CD14-positive monocyte (primary cell): ENCODE results near the gene BLTP3B. TPM values are rescaled to one million over a fixed set of nuclear protein-coding genes. Genes with fewer than 3 reads are reported as not detected.

Experiments
- DNase-seq, 3 donors: peaks; one replicate each; pipeline ENCODE4 v3.0.0-alpha.2; 2011 to 2022
- H2AFZ ChIP-seq: 2 replicates; pipeline ENCODE4 v1.6.0; 2012; ENCODE audit warnings: mild to moderate bottlenecking, low read depth, low read length, inconsistent platforms; ENCODE audit not compliant: insufficient read depth, poor library complexity, severe bottlenecking
- H3K27ac ChIP-seq, 2 donors: 1 replicate in 1 of 2; 2 replicates in 1 of 2; pipeline ENCODE4 v1.5.1; 2012 to 2013; ENCODE audit warnings: low read length in 2 of 2, control low read depth in 1 of 2, inconsistent platforms in 1 of 2, low read depth in 1 of 2, mild to moderate bottlenecking in 1 of 2
- H3K27me3 ChIP-seq, 2 donors: one replicate each; pipeline versions ENCODE4 v1.6.0 to v1.6.1; 2011 to 2013; ENCODE audit warnings: low read length in 2 of 2; ENCODE audit not compliant: control insufficient read depth in 2 of 2, insufficient read depth in 2 of 2
- H3K36me3 ChIP-seq, 2 donors: replicated peaks in 1 of 2; 1 replicate in 1 of 2; 2 replicates in 1 of 2; pipeline versions ENCODE4 v1.5.1 to v1.6.1; 2012 to 2013; ENCODE audit warnings: low read length in 2 of 2, control low read depth in 1 of 2, inconsistent platforms in 1 of 2, mild to moderate bottlenecking in 1 of 2; ENCODE audit not compliant: insufficient read depth in 2 of 2, control insufficient read depth in 1 of 2
- H3K4me1 ChIP-seq, 2 donors: 1 replicate in 1 of 2; 2 replicates in 1 of 2; pipeline versions ENCODE4 v1.5.1 to v1.6.1; 2012 to 2013; ENCODE audit warnings: low read length in 2 of 2, control low read depth in 1 of 2, inconsistent platforms in 1 of 2, mild to moderate bottlenecking in 1 of 2, moderate library complexity in 1 of 2; ENCODE audit not compliant: insufficient read depth in 2 of 2, control insufficient read depth in 1 of 2
- H3K4me2 ChIP-seq: replicated peaks from 2 replicates; pipeline ENCODE3; 2012; ENCODE audit warnings: low read length, moderate library complexity, mild to moderate bottlenecking; ENCODE audit not compliant: poor library complexity, severe bottlenecking; ENCODE audit errors: extremely low read depth
- H3K4me3 ChIP-seq, 3 experiments: fragments of 200-600 bp in 1 of 3; sonication (generic) in 1 of 3; replicated peaks in 1 of 3; 1 replicate in 2 of 3; 2 replicates in 1 of 3; pipeline ENCODE4 v1.5.1; 2011 to 2013; ENCODE audit warnings: low read length in 3 of 3, mild to moderate bottlenecking in 3 of 3, control low read depth in 2 of 3, low read depth in 2 of 3, inconsistent platforms in 1 of 3, moderate library complexity in 1 of 3
- H3K79me2 ChIP-seq: 2 replicates; pipeline ENCODE4 v1.6.0; 2012; ENCODE audit warnings: mild to moderate bottlenecking, control low read depth, inconsistent platforms, low read length, moderate library complexity; ENCODE audit not compliant: insufficient read depth
- H3K9ac ChIP-seq: 2 replicates; pipeline ENCODE4 v1.6.0; 2017; ENCODE audit warnings: low read length, mild to moderate bottlenecking; ENCODE audit not compliant: insufficient read depth, poor library complexity, severe bottlenecking
- H3K9me3 ChIP-seq, 2 donors: replicated peaks in 1 of 2; 1 replicate in 1 of 2; 2 replicates in 1 of 2; pipeline versions ENCODE4 v1.5.1 to v1.6.1; 2012 to 2013; ENCODE audit warnings: low read length in 2 of 2, control low read depth in 1 of 2; ENCODE audit not compliant: control insufficient read depth in 1 of 2, insufficient read depth in 1 of 2
- H4K20me1 ChIP-seq: 2 replicates; pipeline ENCODE4 v1.6.0; 2012; ENCODE audit warnings: mild to moderate bottlenecking, low read length, control low read depth, moderate library complexity; ENCODE audit not compliant: insufficient read depth
- H3K27ac Mint-ChIP-seq, 7 donors: one replicate each; pipeline ENCODE4 v1.8.0; 2020; ENCODE audit warnings: mild to moderate bottlenecking in 7 of 7, mixed read lengths in 7 of 7, moderate library complexity in 6 of 7, inconsistent platforms in 2 of 7
- H3K27me3 Mint-ChIP-seq, 3 donors: one replicate each; pipeline ENCODE4 v1.8.0; 2021 to 2022; ENCODE audit warnings: low read depth in 3 of 3, mild to moderate bottlenecking in 3 of 3, mixed read lengths in 3 of 3, moderate library complexity in 3 of 3, inconsistent platforms in 1 of 3
- H3K36me3 Mint-ChIP-seq, 2 donors: one replicate each; pipeline ENCODE4 v1.8.0; 2020; ENCODE audit warnings: mixed read lengths in 2 of 2, inconsistent platforms in 1 of 2, mild to moderate bottlenecking in 1 of 2
- H3K4me1 Mint-ChIP-seq: one replicate; pipeline ENCODE4 v1.8.0; 2020; ENCODE audit warnings: mild to moderate bottlenecking, mixed read lengths
- H3K4me3 Mint-ChIP-seq, 2 donors: one replicate each; pipeline ENCODE4 v1.8.0; 2020; ENCODE audit warnings: mild to moderate bottlenecking in 2 of 2, mixed read lengths in 2 of 2, moderate library complexity in 1 of 2
- H3K9me3 Mint-ChIP-seq, 7 donors: one replicate each; pipeline ENCODE4 v1.8.0; 2020 to 2022; ENCODE audit warnings: mixed read lengths in 7 of 7, mild to moderate bottlenecking in 6 of 7, moderate library complexity in 6 of 7, inconsistent platforms in 2 of 7
- WGBS: methylation state at CpG from one replicate; pipeline ENCODE4 v1.1.5; 2013; ENCODE audit warnings: missing lambda C conversion rate; ENCODE audit not compliant: insufficient coverage; 5-methylcytosine and 5-hydroxymethylcytosine counted together
- intact Hi-C, 2 donors: fragments of 100-400 bp; cut with micrococcal nuclease; formaldehyde crosslinking; loops; one replicate each; pipeline versions ENCODE4 v1.15.0 to v1.15.1; 2023
- polyA plus RNA-seq, 3 donors: library from polyadenylated mRNA; depleted of rRNA in 1 of 3; unstranded in 2 of 3; stranded (reverse) in 1 of 3; fragments of 300-500 nt in 2 of 3; fragments of >200 nt in 1 of 3; fragmentation: Illumina TruSeq in 2 of 3; gene quantifications; 1 replicate in 2 of 3; 2 replicates in 1 of 3; pipeline ENCODE4 v1.2.3, GENCODE V29; 2012 to 2021
- TF ChIP-seq, protein P1 (sequence below): fragments of 200-600 bp; IDR thresholded peaks from one replicate; pipeline ENCODE4 v1.8.0; 2022; ENCODE audit warnings: antibody characterized with exemption, mild to moderate bottlenecking

BLTP3B gene
- polyA plus RNA-seq, 3 donors = 22.0 to 42.5 (median 33.4) TPM

DNA sequence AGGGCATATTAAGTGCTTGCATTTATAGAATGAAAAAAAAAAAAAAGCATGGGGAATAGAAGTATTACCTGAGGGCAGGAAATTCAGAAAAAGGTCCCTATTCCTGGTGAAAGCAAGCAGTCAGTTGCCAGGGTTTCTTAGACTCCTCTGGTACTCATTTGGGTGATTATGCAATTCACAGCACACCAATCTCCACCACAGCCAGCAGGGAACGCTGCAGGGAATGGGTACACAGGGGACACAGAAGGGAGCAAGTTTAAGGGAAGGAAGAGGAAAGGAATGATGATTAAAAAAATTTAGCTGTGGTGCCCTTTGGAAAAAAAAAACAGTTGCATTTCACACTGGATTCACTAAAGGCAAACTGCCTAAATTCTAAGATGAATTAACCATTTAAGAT, 14.2 kb downstream of the BLTP3B start:
- H3K27ac Mint-ChIP-seq = peak overlapping the region; percentile 75 to 96 (median 92)
- WGBS = no CpG with 5 or more reads among the region's 1 CpG
- H3K36me3 Mint-ChIP-seq = peaks cover 4 to 16% of the 10 kb centered on the region in 2 donors
- peaks cover 0 to 2% (median 0%) of the 10 kb centered on the region in 3 donors for H3K27me3 Mint-ChIP-seq
- peaks cover 44 to 58% of the 10 kb centered on the region in 2 donors for H3K4me1 ChIP-seq
- intact Hi-C loops = no loop called here
- peak overlapping the region; percentile 67 for H3K4me2 ChIP-seq
- peaks cover 92% of the 10 kb centered on the region for H3K79me2 ChIP-seq
- peaks cover 3 to 8% (median 5%) of the 10 kb centered on the region in 7 donors for H3K9me3 Mint-ChIP-seq
- H3K4me1 Mint-ChIP-seq = peaks cover 68% of the 10 kb centered on the region
- peak overlapping the region in 2 of 3 experiments; percentile 12 to 59 for H3K4me3 ChIP-seq
- H3K9ac ChIP-seq = no peak overlapping the region
- H3K9me3 ChIP-seq = peaks cover 0 to 7% of the 10 kb centered on the region in 2 donors
- peak overlapping the region; percentile 45 to 77 for H3K27ac ChIP-seq
- H3K36me3 ChIP-seq = no peaks in the 10 kb centered on the region
- TF ChIP-seq, protein P1, sequence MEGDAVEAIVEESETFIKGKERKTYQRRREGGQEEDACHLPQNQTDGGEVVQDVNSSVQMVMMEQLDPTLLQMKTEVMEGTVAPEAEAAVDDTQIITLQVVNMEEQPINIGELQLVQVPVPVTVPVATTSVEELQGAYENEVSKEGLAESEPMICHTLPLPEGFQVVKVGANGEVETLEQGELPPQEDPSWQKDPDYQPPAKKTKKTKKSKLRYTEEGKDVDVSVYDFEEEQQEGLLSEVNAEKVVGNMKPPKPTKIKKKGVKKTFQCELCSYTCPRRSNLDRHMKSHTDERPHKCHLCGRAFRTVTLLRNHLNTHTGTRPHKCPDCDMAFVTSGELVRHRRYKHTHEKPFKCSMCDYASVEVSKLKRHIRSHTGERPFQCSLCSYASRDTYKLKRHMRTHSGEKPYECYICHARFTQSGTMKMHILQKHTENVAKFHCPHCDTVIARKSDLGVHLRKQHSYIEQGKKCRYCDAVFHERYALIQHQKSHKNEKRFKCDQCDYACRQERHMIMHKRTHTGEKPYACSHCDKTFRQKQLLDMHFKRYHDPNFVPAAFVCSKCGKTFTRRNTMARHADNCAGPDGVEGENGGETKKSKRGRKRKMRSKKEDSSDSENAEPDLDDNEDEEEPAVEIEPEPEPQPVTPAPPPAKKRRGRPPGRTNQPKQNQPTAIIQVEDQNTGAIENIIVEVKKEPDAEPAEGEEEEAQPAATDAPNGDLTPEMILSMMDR = peak; percentile 41
- peak overlapping the region; percentile 42 to 69 for H3K4me3 Mint-ChIP-seq
- peak; percentile 33 to 67 (median 52) for DNase-seq
- H2AFZ ChIP-seq = no peak overlapping the region
- H4K20me1 ChIP-seq = peaks cover 76% of the 10 kb centered on the region
- no peaks in the 10 kb centered on the region for H3K27me3 ChIP-seq

DNA sequence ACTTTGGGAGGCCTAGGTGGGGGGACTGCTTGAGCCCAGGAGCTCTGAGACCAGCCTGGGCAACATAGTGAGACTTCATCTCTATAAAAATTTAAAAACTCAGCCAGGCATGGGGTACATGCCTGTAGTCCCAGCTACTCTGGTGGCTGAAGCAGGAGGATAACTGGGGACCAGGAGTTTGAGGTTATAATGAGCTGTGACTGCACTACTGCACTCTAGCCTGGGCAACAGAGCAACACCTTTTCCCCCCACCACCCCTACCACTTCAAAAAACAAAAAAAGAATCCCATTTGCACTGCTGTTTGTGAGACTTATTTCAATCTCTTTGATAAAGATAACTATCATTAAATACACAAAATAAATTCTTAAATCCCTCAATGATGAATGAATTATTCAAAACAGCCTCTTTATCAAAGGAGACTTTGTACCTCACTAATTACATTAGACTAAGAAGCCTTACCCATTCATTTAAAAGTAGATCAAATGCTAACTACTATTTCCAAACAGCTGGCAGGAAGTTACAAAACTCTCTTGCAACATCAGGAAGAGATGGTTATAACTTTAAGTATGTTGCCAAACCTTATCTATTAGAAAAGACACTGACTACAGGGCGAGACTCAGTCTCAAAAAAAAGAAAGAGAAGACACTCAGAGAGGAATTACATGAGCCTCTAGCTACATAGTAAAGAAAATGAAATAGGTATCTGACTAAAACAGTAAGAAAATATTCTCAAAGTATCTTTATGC, 14.7 kb downstream of the BLTP3B start:
- Mint-ChIP-seq H3K4me1 (peaks cover 68% of the 10 kb centered on the region), H3K27me3 (peaks cover 0 to 2% (median 0%) of the 10 kb centered on the region in 3 donors), H3K27ac (peak overlapping the region; percentile 75 to 96 (median 92)), H3K9me3 (peaks cover 3 to 8% (median 5%) of the 10 kb centered on the region in 7 donors), H3K4me3 (peak overlapping the region in 1 of 2 donors; percentile 69), H3K36me3 (peaks cover 4 to 18% of the 10 kb centered on the region in 2 donors)
- Histone ChIP-seq H3K9ac (no peak overlapping the region), H3K27ac (peak overlapping the region; percentile 73 to 77), H3K27me3 (no peaks in the 10 kb centered on the region), H3K4me2 (peak overlapping the region; percentile 67), H3K36me3 (no peaks in the 10 kb centered on the region), H3K4me1 (peaks cover 40 to 53% of the 10 kb centered on the region in 2 donors), H2AFZ (no peak overlapping the region), H3K79me2 (peaks cover 92% of the 10 kb centered on the region), H3K9me3 (peaks cover 0 to 7% of the 10 kb centered on the region in 2 donors), H3K4me3 (peak overlapping the region in 2 of 3 experiments; percentile 12 to 59), H4K20me1 (peaks cover 76% of the 10 kb centered on the region)
- intact Hi-C loops = no loop called here
- TF ChIP-seq, protein P1 = no peak
- DNase-seq = peak; percentile 59 to 89 (median 78)
- no CpG with 5 or more reads among the region's 1 CpG for WGBS
